Left ventricle myocardium inferior (tissue), 1 donor: ENCODE data around the gene TOP2A. TPM values are rescaled to one million over a fixed set of nuclear protein-coding genes. Genes with fewer than 3 reads are reported as not detected.

Experiments
- DNase-seq: peaks from one replicate; pipeline ENCODE4 v3.0.0-alpha.2; 2020
- H3K27ac ChIP-seq: fragments of 200-600 bp; replicated peaks from 2 replicates; pipeline ENCODE4 v1.8.0; 2021
- H3K27me3 ChIP-seq: fragments of 200-600 bp; 2 replicates; pipeline ENCODE4 v1.8.0; 2021; ENCODE audit warnings: low read depth
- H3K36me3 ChIP-seq: fragments of 200-600 bp; 2 replicates; pipeline ENCODE4 v1.8.0; 2021
- H3K4me1 ChIP-seq: fragments of 200-600 bp; 2 replicates; pipeline ENCODE4 v1.8.0; 2021
- H3K4me3 ChIP-seq: fragments of 200-600 bp; 2 replicates; pipeline ENCODE4 v1.8.0; 2021; ENCODE audit warnings: mild to moderate bottlenecking, moderate library complexity
- H3K9me3 ChIP-seq: fragments of 200-600 bp; replicated peaks from 2 replicates; pipeline ENCODE4 v1.8.0; 2021
- CTCF ChIP-seq: fragments of 200-600 bp; IDR thresholded peaks from 2 replicates; pipeline ENCODE4 v1.8.0; 2021; ENCODE audit warnings: antibody characterized with exemption, mild to moderate bottlenecking, borderline replicate concordance
- intact Hi-C: fragments of 100-400 bp; cut with micrococcal nuclease; formaldehyde crosslinking; loops from one replicate; pipeline ENCODE4 v1.11.0; 2022
- total RNA-seq: library from RNA; stranded (reverse); fragmentation: NEBNext Ultra II Directional; extraction: Animal tissue kit (Norgen Biotek cat#: 25700); gene quantifications from one replicate; pipeline ENCODE4 v1.2.1, GENCODE V29; 2021
- donor health status: DM: no; HTN: yes; CAD: no; lungs with severe emphysema.

The TOP2A gene
- total RNA-seq, 1 donor from 2014 or later = 2.1 TPM

DNA sequence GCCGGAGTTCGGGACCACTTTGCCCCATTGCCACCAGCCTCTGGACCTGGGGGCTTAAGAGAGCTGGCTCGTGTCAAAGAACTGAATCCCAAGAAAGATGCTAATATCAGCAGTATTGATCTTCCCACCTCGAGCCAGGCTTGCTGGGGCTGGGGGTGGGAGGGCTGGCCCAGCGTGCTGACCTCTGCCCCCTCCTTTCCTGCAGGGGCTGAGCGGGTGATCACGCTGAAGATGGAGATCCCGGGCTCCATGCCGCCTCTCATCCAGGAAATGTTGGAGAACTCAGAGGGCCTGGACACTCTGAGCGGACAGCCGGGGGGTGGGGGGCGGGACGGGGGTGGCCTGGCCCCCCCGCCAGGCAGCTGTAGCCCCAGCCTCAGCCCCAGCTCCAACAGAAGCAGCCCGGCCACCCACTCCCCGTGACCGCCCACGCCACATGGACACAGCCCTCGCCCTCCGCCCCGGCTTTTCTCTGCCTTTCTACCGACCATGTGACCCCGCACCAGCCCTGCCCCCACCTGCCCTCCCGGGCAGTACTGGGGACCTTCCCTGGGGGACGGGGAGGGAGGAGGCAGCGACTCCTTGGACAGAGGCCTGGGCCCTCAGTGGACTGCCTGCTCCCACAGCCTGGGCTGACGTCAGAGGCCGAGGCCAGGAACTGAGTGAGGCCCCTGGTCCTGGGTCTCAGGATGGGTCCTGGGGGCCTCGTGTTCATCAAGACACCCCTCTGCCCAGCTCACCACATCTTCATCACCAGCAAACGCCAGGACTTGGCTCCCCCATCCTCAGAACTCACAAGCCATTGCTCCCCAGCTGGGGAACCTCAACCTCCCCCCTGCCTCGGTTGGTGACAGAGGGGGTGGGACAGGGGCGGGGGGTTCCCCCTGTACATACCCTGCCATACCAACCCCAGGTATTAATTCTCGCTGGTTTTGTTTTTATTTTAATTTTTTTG lies 61.6 kb downstream of the TOP2A start:
- peaks cover 45% of the 10 kb centered on the region for H3K4me1 ChIP-seq
- H3K27me3 ChIP-seq = no peaks in the 10 kb centered on the region
- intact Hi-C loops = loop anchor here (10.0 kb wide), 1 partner anchor 59 kb away; the partner anchor contains the start of gene TOP2A
- no peaks in the 10 kb centered on the region for H3K9me3 ChIP-seq
- no peak for TF ChIP-seq CTCF
- H3K36me3 ChIP-seq = peaks cover 51% of the 10 kb centered on the region
- no peak overlapping the region for H3K4me3 ChIP-seq
- peak; percentile 68 for DNase-seq
- H3K27ac ChIP-seq = peak overlapping the region; percentile 63

GRCh38 chr17:40355123-40355803 lies 62.4 kb downstream of the TOP2A start:
- DNase-seq = peak; percentile 79

DNA sequence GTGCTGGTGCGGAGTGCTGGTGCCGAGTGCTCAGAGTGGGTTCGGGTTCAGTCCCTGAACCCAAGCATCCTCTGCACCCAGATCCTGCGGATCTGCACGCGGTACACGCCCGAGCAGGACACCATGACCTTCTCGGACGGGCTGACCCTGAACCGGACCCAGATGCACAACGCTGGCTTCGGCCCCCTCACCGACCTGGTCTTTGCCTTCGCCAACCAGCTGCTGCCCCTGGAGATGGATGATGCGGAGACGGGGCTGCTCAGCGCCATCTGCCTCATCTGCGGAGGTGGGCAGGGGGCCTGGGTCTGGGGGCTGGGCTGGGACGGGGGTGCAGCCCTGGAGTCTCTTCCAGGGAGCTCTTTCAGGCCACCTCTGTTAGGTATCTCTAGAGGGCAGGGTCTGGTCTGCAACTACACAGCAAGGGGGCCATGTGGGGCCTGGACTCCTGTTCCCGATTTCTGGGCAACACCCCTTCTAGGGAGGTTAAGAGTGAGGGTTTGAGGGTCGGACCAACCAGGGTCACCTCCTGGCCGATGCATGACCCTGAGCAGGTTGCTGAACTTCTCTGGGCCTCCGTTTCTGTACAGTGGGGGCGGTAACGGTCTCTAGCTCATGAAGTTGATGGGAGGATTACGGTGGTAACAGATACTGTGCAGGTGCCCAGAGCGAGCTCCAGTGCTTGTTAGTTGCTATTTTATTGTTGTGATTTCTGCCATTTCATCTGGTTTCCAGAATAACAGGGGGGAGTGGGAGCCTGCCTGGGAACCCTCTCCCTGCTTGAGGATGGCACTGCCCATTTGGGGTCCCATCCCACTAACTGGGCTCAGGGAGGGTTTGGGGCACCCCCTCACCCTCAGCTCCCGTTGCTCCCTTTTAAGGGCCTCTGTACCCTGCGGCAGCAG lies 63.2 kb downstream of the TOP2A start:
- Histone ChIP-seq H3K4me1 (peaks cover 61% of the 10 kb centered on the region), H3K36me3 (peaks cover 61% of the 10 kb centered on the region), H3K9me3 (no peaks in the 10 kb centered on the region), H3K27ac (peak overlapping the region; percentile 63), H3K4me3 (no peak overlapping the region), H3K27me3 (no peaks in the 10 kb centered on the region)
- TF ChIP-seq CTCF = no peak
- intact Hi-C loops = loop anchor here (5.0 to 10.0 kb wide), 2 partner anchors 52 to 60 kb away; partner anchors contain the start of gene TOP2A
- no peak for DNase-seq

More at GRCh38 chr17:40355123-40355803, 62.4 kb downstream of the TOP2A start:
- Histone ChIP-seq H3K4me1 (peaks cover 53% of the 10 kb centered on the region), H3K36me3 (peaks cover 55% of the 10 kb centered on the region), H3K4me3 (no peak overlapping the region), H3K27ac (peak overlapping the region; percentile 63), H3K9me3 (no peaks in the 10 kb centered on the region), H3K27me3 (no peaks in the 10 kb centered on the region)
- intact Hi-C loops = loop anchor here (10.0 kb wide), 1 partner anchor 60 kb away; the partner anchor contains the start of gene TOP2A
- TF ChIP-seq CTCF = peak; percentile 98

- intact Hi-C loops = loop anchor here (5.0 to 10.0 kb wide), 2 partner anchors 51 to 62 kb away; partner anchors contain the start of gene TOP2A
These were observed 64.8 kb downstream of the TOP2A start for GRCh38 chr17:40352779-40353394.

More at GRCh38 chr17:40352779-40353394, 64.8 kb downstream of the TOP2A start:
- no peak overlapping the region for H3K27ac ChIP-seq
- DNase-seq = no peak
- peaks cover 73% of the 10 kb centered on the region for H3K4me1 ChIP-seq
- H3K27me3 ChIP-seq = no peaks in the 10 kb centered on the region
- no peaks in the 10 kb centered on the region for H3K9me3 ChIP-seq
- peaks cover 74% of the 10 kb centered on the region for H3K36me3 ChIP-seq
- no peak overlapping the region for H3K4me3 ChIP-seq
- no peak for TF ChIP-seq CTCF
